COLO829 (cell line): ENCODE measurements around the gene PCSK6.

ENCODE experiments used
- DNase-seq: peaks from one replicate; pipeline ENCODE4 v3.0.0; 2012; ENCODE audit warnings: low spot score

PCSK6 gene

GRCh38 chr15:101397521-101398003, 91.9 kb downstream of the PCSK6 start:
- DNase-seq: no peak

- DNase-seq: no peak
Measured at GRCh38 chr15:101396484-101397261, 92.8 kb downstream of the PCSK6 start.

- no peak for DNase-seq
Measured at GRCh38 chr15:101394654-101395053, 94.9 kb downstream of the PCSK6 start.

- DNase-seq: no peak
Measured at GRCh38 chr15:101394056-101394630, 95.4 kb downstream of the PCSK6 start.

GRCh38 chr15:101393172-101393571, 96.3 kb downstream of the PCSK6 start:
- no peak for DNase-seq

GRCh38 chr15:101391981-101392640, 97.4 kb downstream of the PCSK6 start:
- DNase-seq: no peak

GRCh38 chr15:101391431-101391830, 98.1 kb downstream of the PCSK6 start:
- DNase-seq: no peak

GRCh38 chr15:101390462-101390861, 99.0 kb downstream of the PCSK6 start:
- no peak for DNase-seq

- no peak for DNase-seq
Measured at GRCh38 chr15:101390060-101390459, 99.4 kb downstream of the PCSK6 start.

- no peak for DNase-seq
Measured at GRCh38 chr15:101389362-101389761, 100.1 kb downstream of the PCSK6 start.

- no peak for DNase-seq
Measured at GRCh38 chr15:101388046-101388445, 101.5 kb downstream of the PCSK6 start.

GRCh38 chr15:101387574-101387973, 101.9 kb downstream of the PCSK6 start:
- DNase-seq: no peak

- DNase-seq: no peak
Measured at GRCh38 chr15:101386967-101387366, 102.5 kb downstream of the PCSK6 start.

- DNase-seq: no peak
Measured at GRCh38 chr15:101386006-101386405, 103.5 kb downstream of the PCSK6 start.

GRCh38 chr15:101384276-101384675, 105.2 kb downstream of the PCSK6 start:
- DNase-seq: no peak

GRCh38 chr15:101382544-101382943, 107.0 kb downstream of the PCSK6 start:
- no peak for DNase-seq

GRCh38 chr15:101381671-101382212, 107.8 kb downstream of the PCSK6 start:
- no peak for DNase-seq

- DNase-seq: no peak
Measured at GRCh38 chr15:101380146-101380545, 109.4 kb downstream of the PCSK6 start.

GRCh38 chr15:101379647-101380046, 109.9 kb downstream of the PCSK6 start:
- no peak for DNase-seq

GRCh38 chr15:101378879-101379278, 110.6 kb downstream of the PCSK6 start:
- DNase-seq: no peak

GRCh38 chr15:101378171-101378755, 111.2 kb downstream of the PCSK6 start:
- DNase-seq: no peak

- no peak for DNase-seq
Measured at GRCh38 chr15:101376615-101377395, 112.7 kb downstream of the PCSK6 start.
